CD14-positive monocyte (primary cell): ENCODE measurements around the gene ABHD14A. TPM values are rescaled to one million over a fixed set of nuclear protein-coding genes. Genes with fewer than 3 reads are reported as not detected.

Experiments
- DNase-seq, 3 donors: peaks; one replicate each; pipeline ENCODE4 v3.0.0-alpha.2; 2011 to 2022
- H2AFZ ChIP-seq: 2 replicates; pipeline ENCODE4 v1.6.0; 2012; ENCODE audit warnings: mild to moderate bottlenecking, low read depth, low read length, inconsistent platforms; ENCODE audit not compliant: insufficient read depth, poor library complexity, severe bottlenecking
- H3K27ac ChIP-seq, 2 donors: 1 replicate in 1 of 2; 2 replicates in 1 of 2; pipeline ENCODE4 v1.5.1; 2012 to 2013; ENCODE audit warnings: low read length in 2 of 2, control low read depth in 1 of 2, inconsistent platforms in 1 of 2, low read depth in 1 of 2, mild to moderate bottlenecking in 1 of 2
- H3K27me3 ChIP-seq, 2 donors: one replicate each; pipeline versions ENCODE4 v1.6.0 to v1.6.1; 2011 to 2013; ENCODE audit warnings: low read length in 2 of 2; ENCODE audit not compliant: control insufficient read depth in 2 of 2, insufficient read depth in 2 of 2
- H3K36me3 ChIP-seq, 2 donors: replicated peaks in 1 of 2; 1 replicate in 1 of 2; 2 replicates in 1 of 2; pipeline versions ENCODE4 v1.5.1 to v1.6.1; 2012 to 2013; ENCODE audit warnings: low read length in 2 of 2, control low read depth in 1 of 2, inconsistent platforms in 1 of 2, mild to moderate bottlenecking in 1 of 2; ENCODE audit not compliant: insufficient read depth in 2 of 2, control insufficient read depth in 1 of 2
- H3K4me1 ChIP-seq, 2 donors: 1 replicate in 1 of 2; 2 replicates in 1 of 2; pipeline versions ENCODE4 v1.5.1 to v1.6.1; 2012 to 2013; ENCODE audit warnings: low read length in 2 of 2, control low read depth in 1 of 2, inconsistent platforms in 1 of 2, mild to moderate bottlenecking in 1 of 2, moderate library complexity in 1 of 2; ENCODE audit not compliant: insufficient read depth in 2 of 2, control insufficient read depth in 1 of 2
- H3K4me2 ChIP-seq: replicated peaks from 2 replicates; pipeline ENCODE3; 2012; ENCODE audit warnings: low read length, moderate library complexity, mild to moderate bottlenecking; ENCODE audit not compliant: poor library complexity, severe bottlenecking; ENCODE audit errors: extremely low read depth
- H3K4me3 ChIP-seq, 3 experiments: fragments of 200-600 bp in 1 of 3; sonication (generic) in 1 of 3; replicated peaks in 1 of 3; 1 replicate in 2 of 3; 2 replicates in 1 of 3; pipeline ENCODE4 v1.5.1; 2011 to 2013; ENCODE audit warnings: low read length in 3 of 3, mild to moderate bottlenecking in 3 of 3, control low read depth in 2 of 3, low read depth in 2 of 3, inconsistent platforms in 1 of 3, moderate library complexity in 1 of 3
- H3K79me2 ChIP-seq: 2 replicates; pipeline ENCODE4 v1.6.0; 2012; ENCODE audit warnings: mild to moderate bottlenecking, control low read depth, inconsistent platforms, low read length, moderate library complexity; ENCODE audit not compliant: insufficient read depth
- H3K9ac ChIP-seq: 2 replicates; pipeline ENCODE4 v1.6.0; 2017; ENCODE audit warnings: low read length, mild to moderate bottlenecking; ENCODE audit not compliant: insufficient read depth, poor library complexity, severe bottlenecking
- H3K9me3 ChIP-seq, 2 donors: replicated peaks in 1 of 2; 1 replicate in 1 of 2; 2 replicates in 1 of 2; pipeline versions ENCODE4 v1.5.1 to v1.6.1; 2012 to 2013; ENCODE audit warnings: low read length in 2 of 2, control low read depth in 1 of 2; ENCODE audit not compliant: control insufficient read depth in 1 of 2, insufficient read depth in 1 of 2
- H4K20me1 ChIP-seq: 2 replicates; pipeline ENCODE4 v1.6.0; 2012; ENCODE audit warnings: mild to moderate bottlenecking, low read length, control low read depth, moderate library complexity; ENCODE audit not compliant: insufficient read depth
- H3K27ac Mint-ChIP-seq, 7 donors: one replicate each; pipeline ENCODE4 v1.8.0; 2020; ENCODE audit warnings: mild to moderate bottlenecking in 7 of 7, mixed read lengths in 7 of 7, moderate library complexity in 6 of 7, inconsistent platforms in 2 of 7
- H3K27me3 Mint-ChIP-seq, 3 donors: one replicate each; pipeline ENCODE4 v1.8.0; 2021 to 2022; ENCODE audit warnings: low read depth in 3 of 3, mild to moderate bottlenecking in 3 of 3, mixed read lengths in 3 of 3, moderate library complexity in 3 of 3, inconsistent platforms in 1 of 3
- H3K36me3 Mint-ChIP-seq, 2 donors: one replicate each; pipeline ENCODE4 v1.8.0; 2020; ENCODE audit warnings: mixed read lengths in 2 of 2, inconsistent platforms in 1 of 2, mild to moderate bottlenecking in 1 of 2
- H3K4me1 Mint-ChIP-seq: one replicate; pipeline ENCODE4 v1.8.0; 2020; ENCODE audit warnings: mild to moderate bottlenecking, mixed read lengths
- H3K4me3 Mint-ChIP-seq, 2 donors: one replicate each; pipeline ENCODE4 v1.8.0; 2020; ENCODE audit warnings: mild to moderate bottlenecking in 2 of 2, mixed read lengths in 2 of 2, moderate library complexity in 1 of 2
- H3K9me3 Mint-ChIP-seq, 7 donors: one replicate each; pipeline ENCODE4 v1.8.0; 2020 to 2022; ENCODE audit warnings: mixed read lengths in 7 of 7, mild to moderate bottlenecking in 6 of 7, moderate library complexity in 6 of 7, inconsistent platforms in 2 of 7
- CTCF ChIP-seq: fragments of 200-600 bp; IDR thresholded peaks from one replicate; pipeline ENCODE4 v1.8.0; 2022; ENCODE audit warnings: antibody characterized with exemption, mild to moderate bottlenecking
- WGBS: methylation state at CpG from one replicate; pipeline ENCODE4 v1.1.5; 2013; ENCODE audit warnings: missing lambda C conversion rate; ENCODE audit not compliant: insufficient coverage; 5-methylcytosine and 5-hydroxymethylcytosine counted together
- intact Hi-C, 2 donors: fragments of 100-400 bp; cut with micrococcal nuclease; formaldehyde crosslinking; loops; one replicate each; pipeline versions ENCODE4 v1.15.0 to v1.15.1; 2023
- polyA plus RNA-seq, 3 donors: library from polyadenylated mRNA; depleted of rRNA in 1 of 3; unstranded in 2 of 3; stranded (reverse) in 1 of 3; fragments of 300-500 nt in 2 of 3; fragments of >200 nt in 1 of 3; fragmentation: Illumina TruSeq in 2 of 3; gene quantifications; 1 replicate in 2 of 3; 2 replicates in 1 of 3; pipeline ENCODE4 v1.2.3, GENCODE V29; 2012 to 2021

Gene ABHD14A
- polyA plus RNA-seq, 3 donors = 6.9 to 13.2 (median 11.7) TPM

DNA sequence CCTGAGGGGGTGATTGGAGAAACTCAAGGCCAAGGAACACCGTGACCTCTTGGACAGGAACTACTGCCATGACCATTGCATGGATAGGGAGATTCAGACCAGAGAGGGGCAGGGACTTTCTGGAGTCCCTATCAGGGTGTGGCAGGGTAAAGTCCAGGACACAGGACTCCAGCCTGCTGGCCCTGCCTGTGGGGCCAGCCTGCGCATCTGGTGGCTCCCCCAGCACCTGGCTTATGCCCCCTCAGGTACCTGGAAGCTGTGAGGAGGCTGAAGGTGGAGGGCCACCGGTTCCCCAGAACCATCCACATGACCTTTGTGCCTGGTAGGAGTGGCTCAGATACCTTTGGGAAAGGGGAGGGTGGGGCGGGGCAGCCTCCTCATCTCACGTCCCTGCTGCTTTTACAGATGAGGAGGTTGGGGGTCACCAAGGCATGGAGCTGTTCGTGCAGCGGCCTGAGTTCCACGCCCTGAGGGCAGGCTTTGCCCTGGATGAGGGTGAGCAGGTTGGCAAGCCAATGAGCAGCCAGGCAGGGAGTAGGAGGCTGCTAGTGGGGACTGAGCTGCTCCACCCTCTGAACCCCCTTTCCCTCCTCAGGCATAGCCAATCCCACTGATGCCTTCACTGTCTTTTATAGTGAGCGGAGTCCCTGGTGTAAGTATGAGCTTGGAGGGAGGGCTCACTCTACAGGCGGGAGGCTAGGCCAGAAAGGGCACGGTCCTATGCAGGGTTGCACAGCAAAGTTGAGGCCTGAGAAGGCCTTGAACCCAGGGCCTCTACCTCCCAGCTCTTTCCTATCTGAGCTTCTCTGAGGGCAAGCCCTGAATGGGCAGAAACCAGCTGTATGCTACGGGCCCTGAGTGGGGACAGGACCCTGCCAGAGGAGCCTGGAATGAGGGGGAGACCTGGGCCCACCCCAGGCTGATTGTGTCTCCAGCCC is 11.4 kb downstream of the ABHD14A start:
- H3K36me3 Mint-ChIP-seq = peaks cover 3 to 4% of the 10 kb centered on the region in 2 donors
- peaks cover 0 to 3% (median 0%) of the 10 kb centered on the region in 3 donors for H3K27me3 Mint-ChIP-seq
- H3K9ac ChIP-seq = no peak overlapping the region
- H3K27ac ChIP-seq = no peak overlapping the region
- peaks cover 0 to 2% (median 0%) of the 10 kb centered on the region in 7 donors for H3K9me3 Mint-ChIP-seq
- no peak overlapping the region for H2AFZ ChIP-seq
- no peaks in the 10 kb centered on the region for H3K27me3 ChIP-seq
- intact Hi-C loops = no loop called here
- no peak overlapping the region for H3K4me3 ChIP-seq
- no peak for DNase-seq
- no peak for TF ChIP-seq CTCF
- H3K79me2 ChIP-seq = peaks cover 1% of the 10 kb centered on the region
- 100% methylated on average over 2 of the region's 12 CpGs for WGBS
- H3K36me3 ChIP-seq = peaks cover under 1 to 1% of the 10 kb centered on the region in 2 donors
- H3K9me3 ChIP-seq = no peaks in the 10 kb centered on the region
- H3K4me3 Mint-ChIP-seq = no peak overlapping the region
- H3K4me2 ChIP-seq = no peak overlapping the region
- H4K20me1 ChIP-seq = peaks cover 2% of the 10 kb centered on the region
- H3K4me1 Mint-ChIP-seq = peaks cover 20% of the 10 kb centered on the region
- peaks cover 19 to 25% of the 10 kb centered on the region in 2 donors for H3K4me1 ChIP-seq
- H3K27ac Mint-ChIP-seq = peak overlapping the region in 2 of 7 donors; percentile 40 to 73

- no peak overlapping the region for H3K4me3 Mint-ChIP-seq
- peaks cover 0 to 2% (median 0%) of the 10 kb centered on the region in 7 donors for H3K9me3 Mint-ChIP-seq
- peaks cover 5% of the 10 kb centered on the region for H3K79me2 ChIP-seq
- no peaks in the 10 kb centered on the region for H3K9me3 ChIP-seq
- H3K9ac ChIP-seq = no peak overlapping the region
- H3K4me2 ChIP-seq = no peak overlapping the region
- no peak overlapping the region for H3K27ac ChIP-seq
- intact Hi-C loops = no loop called here
- H3K4me1 Mint-ChIP-seq = peaks cover 15% of the 10 kb centered on the region
- no peak overlapping the region for H2AFZ ChIP-seq
- no peak for TF ChIP-seq CTCF
- no peaks in the 10 kb centered on the region for H3K27me3 ChIP-seq
- no peak for DNase-seq
- H3K27me3 Mint-ChIP-seq = peaks cover 0 to 2% (median 0%) of the 10 kb centered on the region in 3 donors
- peaks cover 14% of the 10 kb centered on the region for H4K20me1 ChIP-seq
- H3K4me1 ChIP-seq = peaks cover 10 to 17% of the 10 kb centered on the region in 2 donors
- peaks cover 13 to 14% of the 10 kb centered on the region in 2 donors for H3K36me3 ChIP-seq
- H3K4me3 ChIP-seq = no peak overlapping the region
- H3K36me3 Mint-ChIP-seq = peaks cover 9 to 16% of the 10 kb centered on the region in 2 donors
- H3K27ac Mint-ChIP-seq = peak overlapping the region in 2 of 7 donors; percentile 7 to 11
- 96% methylated on average over 5 of the region's 7 CpGs for WGBS
These were observed 12.7 kb downstream of the ABHD14A start for GRCh38 chr3:51987568-51987967.
